Measurements from ENCODE around the gene ANKRD50.

DNA sequence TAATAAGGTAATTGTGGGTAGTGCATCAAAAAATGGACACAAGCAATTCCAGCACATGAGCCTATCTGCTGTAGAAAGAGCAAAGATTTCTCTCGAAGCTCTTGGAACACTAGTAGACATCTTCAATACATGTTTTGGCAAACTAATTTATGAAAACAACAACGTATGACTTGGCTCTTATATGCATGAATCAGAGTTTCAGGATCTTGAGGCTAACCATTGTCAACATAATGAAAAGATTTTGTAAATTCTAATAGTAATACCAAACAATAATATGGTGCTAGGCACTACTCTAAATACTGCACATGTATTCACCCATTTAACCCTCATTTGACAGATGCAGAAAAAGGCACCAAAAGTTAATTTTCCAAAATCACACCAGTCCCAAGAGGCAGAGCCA is 25.1 kb upstream of the ANKRD50 start:
- no peak for TF ChIP-seq EZH2 (IDR thresholded peaks at IDR 0.05; ENCODE audit: borderline replicate concordance, low read length)
- TF ChIP-seq, protein P1, sequence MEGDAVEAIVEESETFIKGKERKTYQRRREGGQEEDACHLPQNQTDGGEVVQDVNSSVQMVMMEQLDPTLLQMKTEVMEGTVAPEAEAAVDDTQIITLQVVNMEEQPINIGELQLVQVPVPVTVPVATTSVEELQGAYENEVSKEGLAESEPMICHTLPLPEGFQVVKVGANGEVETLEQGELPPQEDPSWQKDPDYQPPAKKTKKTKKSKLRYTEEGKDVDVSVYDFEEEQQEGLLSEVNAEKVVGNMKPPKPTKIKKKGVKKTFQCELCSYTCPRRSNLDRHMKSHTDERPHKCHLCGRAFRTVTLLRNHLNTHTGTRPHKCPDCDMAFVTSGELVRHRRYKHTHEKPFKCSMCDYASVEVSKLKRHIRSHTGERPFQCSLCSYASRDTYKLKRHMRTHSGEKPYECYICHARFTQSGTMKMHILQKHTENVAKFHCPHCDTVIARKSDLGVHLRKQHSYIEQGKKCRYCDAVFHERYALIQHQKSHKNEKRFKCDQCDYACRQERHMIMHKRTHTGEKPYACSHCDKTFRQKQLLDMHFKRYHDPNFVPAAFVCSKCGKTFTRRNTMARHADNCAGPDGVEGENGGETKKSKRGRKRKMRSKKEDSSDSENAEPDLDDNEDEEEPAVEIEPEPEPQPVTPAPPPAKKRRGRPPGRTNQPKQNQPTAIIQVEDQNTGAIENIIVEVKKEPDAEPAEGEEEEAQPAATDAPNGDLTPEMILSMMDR (IDR thresholded peaks at IDR 0.05; ENCODE audit: low read length) = no peak
